OCI-LY1 (cell line): ENCODE measurements around the gene RPS6KL1.

ENCODE experiments used
- CTCF ChIP-seq: fragments of 200-600 bp; sonication (generic), shearing (Covaris generic); IDR thresholded peaks from 2 replicates; pipeline ENCODE4 v1.5.1; 2017; ENCODE audit warnings: mild to moderate bottlenecking, antibody characterized with exemption, low read length, moderate library complexity, mixed read lengths
- EZH2 ChIP-seq: fragments of 200-600 bp; sonication (generic), shearing (Covaris generic); IDR thresholded peaks from 2 replicates; pipeline ENCODE4 v1.8.0; 2017; ENCODE audit warnings: borderline replicate concordance, mixed run types, mild to moderate bottlenecking, antibody characterized with exemption, low read length, moderate library complexity, mixed read lengths

- TF ChIP-seq CTCF: no peak
- TF ChIP-seq EZH2: no peak
Observed at GRCh38 chr14:74917646-74918081, 5.4 kb downstream of the RPS6KL1 start.
